ENCODE measurements around the gene SH2D1A.
"Not testable (repeated sequence)": the region's sequence is repeated elsewhere in the genome, so short reads cannot be mapped to it uniquely, and the experiment has no call there.

SH2D1A gene

GRCh38 chrX:124393238-124393637 is 46.9 kb downstream of the SH2D1A start:
- no peaks in the 10 kb centered on the region for H3K9me3 ChIP-seq (ENCODE audit: control insufficient read depth, low read length)
- no peak overlapping the region for H3K4me3 ChIP-seq (ENCODE audit: extremely low read depth, insufficient read depth, low read length, poor library complexity, severe bottlenecking)
- no peaks in the 10 kb centered on the region for H3K4me1 ChIP-seq (ENCODE audit: control insufficient read depth, insufficient read depth, low read length, poor library complexity, severe bottlenecking)
- WGBS, 2 experiments (ENCODE audit: insufficient coverage in 2 of 2), result no CpG with 5 or more reads among the region's 1 CpG
- H3K27ac ChIP-seq (ENCODE audit: low read depth, low read length, severe bottlenecking), result no peak overlapping the region
- H3K36me3 ChIP-seq (ENCODE audit: control insufficient read depth, insufficient read depth, low read length), result no peaks in the 10 kb centered on the region

GRCh38 chrX:124393659-124394058 is 47.3 kb downstream of the SH2D1A start:
- Histone ChIP-seq H3K27ac (ENCODE audit: low read depth, low read length, severe bottlenecking) (no peak overlapping the region), H3K4me3 (ENCODE audit: extremely low read depth, insufficient read depth, low read length, poor library complexity, severe bottlenecking) (no peak overlapping the region)
- WGBS, 2 experiments (ENCODE audit: insufficient coverage in 2 of 2), result 100% methylated on average over 1 of the region's 3 CpGs; no CpG with 5 or more reads in 1 of the 2 experiments

GRCh38 chrX:124395145-124395880 is 49.0 kb downstream of the SH2D1A start:
- Histone ChIP-seq H3K4me1 (ENCODE audit: control insufficient read depth, insufficient read depth, low read length, poor library complexity, severe bottlenecking) (no peaks in the 10 kb centered on the region), H3K27ac (ENCODE audit: low read depth, low read length, severe bottlenecking) (no peak overlapping the region), H3K9me3 (ENCODE audit: control insufficient read depth, low read length) (no peaks in the 10 kb centered on the region), H3K4me3 (ENCODE audit: extremely low read depth, insufficient read depth, low read length, poor library complexity, severe bottlenecking) (no peak overlapping the region), H3K36me3 (ENCODE audit: control insufficient read depth, insufficient read depth, low read length) (no peaks in the 10 kb centered on the region)
- WGBS, 2 experiments (ENCODE audit: insufficient coverage in 2 of 2), result no CpG with 5 or more reads among the region's 3 CpGs

More at GRCh38 chrX:124393659-124394058, 47.3 kb downstream of the SH2D1A start:
- Histone ChIP-seq H3K9me3 (ENCODE audit: control insufficient read depth, low read length) (no peaks in the 10 kb centered on the region), H3K36me3 (ENCODE audit: control insufficient read depth, insufficient read depth, low read length) (no peaks in the 10 kb centered on the region), H3K4me1 (ENCODE audit: control insufficient read depth, insufficient read depth, low read length, poor library complexity, severe bottlenecking) (no peaks in the 10 kb centered on the region)

GRCh38 chrX:124401696-124402095 is 55.3 kb downstream of the SH2D1A start:
- H3K27ac ChIP-seq (ENCODE audit: low read depth, low read length, severe bottlenecking), result no peak overlapping the region
- WGBS, 2 experiments (ENCODE audit: insufficient coverage in 2 of 2), result 80% methylated on average over 1 of the region's 2 CpGs; no CpG with 5 or more reads in 1 of the 2 experiments
- no peaks in the 10 kb centered on the region for H3K4me1 ChIP-seq (ENCODE audit: control insufficient read depth, insufficient read depth, low read length, poor library complexity, severe bottlenecking)
- no peak overlapping the region for H3K4me3 ChIP-seq (ENCODE audit: extremely low read depth, insufficient read depth, low read length, poor library complexity, severe bottlenecking)
- no peaks in the 10 kb centered on the region for H3K36me3 ChIP-seq (ENCODE audit: control insufficient read depth, insufficient read depth, low read length)
- no peaks in the 10 kb centered on the region for H3K9me3 ChIP-seq (ENCODE audit: control insufficient read depth, low read length)

- Histone ChIP-seq H3K9me3 (ENCODE audit: control insufficient read depth, low read length) (no peaks in the 10 kb centered on the region), H3K4me1 (ENCODE audit: control insufficient read depth, insufficient read depth, low read length, poor library complexity, severe bottlenecking) (no peaks in the 10 kb centered on the region), H3K4me3 (ENCODE audit: extremely low read depth, insufficient read depth, low read length, poor library complexity, severe bottlenecking) (no peak overlapping the region), H3K36me3 (ENCODE audit: control insufficient read depth, insufficient read depth, low read length) (no peaks in the 10 kb centered on the region), H3K27ac (ENCODE audit: low read depth, low read length, severe bottlenecking) (no peak overlapping the region)
- WGBS, 2 experiments (ENCODE audit: insufficient coverage in 2 of 2), result 83 to 100% methylated on average over 1 of the region's 1 CpG
Measured at GRCh38 chrX:124405868-124406267, 59.5 kb downstream of the SH2D1A start.

- H3K4me3 ChIP-seq (ENCODE audit: extremely low read depth, insufficient read depth, low read length, poor library complexity, severe bottlenecking), result no peak overlapping the region
- no peaks in the 10 kb centered on the region for H3K9me3 ChIP-seq (ENCODE audit: control insufficient read depth, low read length)
- no peaks in the 10 kb centered on the region for H3K4me1 ChIP-seq (ENCODE audit: control insufficient read depth, insufficient read depth, low read length, poor library complexity, severe bottlenecking)
- H3K27ac ChIP-seq (ENCODE audit: low read depth, low read length, severe bottlenecking), result no peak overlapping the region
- H3K36me3 ChIP-seq (ENCODE audit: control insufficient read depth, insufficient read depth, low read length), result no peaks in the 10 kb centered on the region
- WGBS, 2 experiments (ENCODE audit: insufficient coverage in 2 of 2), result 86 to 100% methylated on average over 2 to 3 of the region's 12 CpGs
Measured at GRCh38 chrX:124406294-124407014, 60.1 kb downstream of the SH2D1A start.

- H3K4me1 ChIP-seq (ENCODE audit: control insufficient read depth, insufficient read depth, low read length, poor library complexity, severe bottlenecking), result no peaks in the 10 kb centered on the region
- H3K36me3 ChIP-seq (ENCODE audit: control insufficient read depth, insufficient read depth, low read length), result no peaks in the 10 kb centered on the region
- no peaks in the 10 kb centered on the region for H3K9me3 ChIP-seq (ENCODE audit: control insufficient read depth, low read length)
- H3K4me3 ChIP-seq (ENCODE audit: extremely low read depth, insufficient read depth, low read length, poor library complexity, severe bottlenecking), result no peak overlapping the region
- WGBS, 2 experiments (ENCODE audit: insufficient coverage in 2 of 2), result no CpG with 5 or more reads among the region's 1 CpG
- no peak overlapping the region for H3K27ac ChIP-seq (ENCODE audit: low read depth, low read length, severe bottlenecking)
Measured at GRCh38 chrX:124407226-124407625, 60.9 kb downstream of the SH2D1A start.

GRCh38 chrX:124408380-124408779 is 62.0 kb downstream of the SH2D1A start:
- not testable (repeated sequence) for H3K4me1 ChIP-seq (ENCODE audit: control insufficient read depth, insufficient read depth, low read length, poor library complexity, severe bottlenecking); H3K4me3 ChIP-seq (ENCODE audit: extremely low read depth, insufficient read depth, low read length, poor library complexity, severe bottlenecking); H3K36me3 ChIP-seq (ENCODE audit: control insufficient read depth, insufficient read depth, low read length); H3K27ac ChIP-seq (ENCODE audit: low read depth, low read length, severe bottlenecking); H3K9me3 ChIP-seq (ENCODE audit: control insufficient read depth, low read length)
- WGBS, 2 experiments (ENCODE audit: insufficient coverage in 2 of 2), result 100% methylated on average over 1 of the region's 6 CpGs; no CpG with 5 or more reads in 1 of the 2 experiments

GRCh38 chrX:124413244-124413643 is 66.9 kb downstream of the SH2D1A start:
- no peaks in the 10 kb centered on the region for H3K36me3 ChIP-seq (ENCODE audit: control insufficient read depth, insufficient read depth, low read length)
- no peak overlapping the region for H3K4me3 ChIP-seq (ENCODE audit: extremely low read depth, insufficient read depth, low read length, poor library complexity, severe bottlenecking)
- H3K4me1 ChIP-seq (ENCODE audit: control insufficient read depth, insufficient read depth, low read length, poor library complexity, severe bottlenecking), result no peaks in the 10 kb centered on the region
- H3K27ac ChIP-seq (ENCODE audit: low read depth, low read length, severe bottlenecking), result no peak overlapping the region
- H3K9me3 ChIP-seq (ENCODE audit: control insufficient read depth, low read length), result no peaks in the 10 kb centered on the region
- 100% methylated on average over 3 of the region's 6 CpGs; no CpG with 5 or more reads in 1 of the 2 experiments for WGBS, 2 experiments (ENCODE audit: insufficient coverage in 2 of 2)

- Histone ChIP-seq H3K4me3 (ENCODE audit: extremely low read depth, insufficient read depth, low read length, poor library complexity, severe bottlenecking) (no peak overlapping the region), H3K9me3 (ENCODE audit: control insufficient read depth, low read length) (no peaks in the 10 kb centered on the region), H3K36me3 (ENCODE audit: control insufficient read depth, insufficient read depth, low read length) (no peaks in the 10 kb centered on the region), H3K27ac (ENCODE audit: low read depth, low read length, severe bottlenecking) (no peak overlapping the region), H3K4me1 (ENCODE audit: control insufficient read depth, insufficient read depth, low read length, poor library complexity, severe bottlenecking) (no peaks in the 10 kb centered on the region)
- 76 to 93% methylated on average over 2 to 4 of the region's 5 CpGs for WGBS, 2 experiments (ENCODE audit: insufficient coverage in 2 of 2)
Measured at GRCh38 chrX:124414281-124414680, 67.9 kb downstream of the SH2D1A start.
